K562 (cell line): ENCODE measurements around the gene PTPN5. TPM values are rescaled to one million over a fixed set of nuclear protein-coding genes. Genes with fewer than 3 reads are reported as not detected.
A peak's percentile ranks its signal among the peaks of the same experiment; 100 is the strongest.

Source experiments
- ATF7 ChIP-seq: fragments of 450-650 bp; IDR thresholded peaks from 2 replicates; pipeline ENCODE4 v1.7.1; 2014; ENCODE audit warnings: mild to moderate bottlenecking, moderate library complexity
- BCOR ChIP-seq: fragments of 450-650 bp; IDR thresholded peaks from 2 replicates; pipeline ENCODE4 v1.6.1; 2016
- ESRRA ChIP-seq: fragments of 450-650 bp; IDR thresholded peaks from 2 replicates; pipeline ENCODE4 v1.6.1; 2014; ENCODE audit warnings: low read depth, mild to moderate bottlenecking, moderate library complexity, borderline replicate concordance
- KLF10 ChIP-seq: fragments of 250-450 bp; sonication (Bioruptor Pico); IDR thresholded peaks from 2 replicates; pipeline ENCODE4 v1.6.1; 2021; ENCODE audit warnings: matching md5 sums
- MTA2 ChIP-seq: fragments of 450-650 bp; IDR thresholded peaks from 2 replicates; pipeline ENCODE4 v1.6.1; 2016; ENCODE audit warnings: low read depth
- NFIC ChIP-seq: fragments of 450-650 bp; IDR thresholded peaks from 2 replicates; pipeline ENCODE4 v1.6.1; 2017; ENCODE audit warnings: mild to moderate bottlenecking, inconsistent platforms
- TBL1XR1 ChIP-seq, 2 experiments: IDR thresholded peaks; 2 replicates each; pipeline ENCODE4 v1.6.1; 2012; ENCODE audit warnings: improper control_type of control experiment in 2 of 2, low read length in 2 of 2, mild to moderate bottlenecking in 1 of 2
- ZNF408 ChIP-seq: fragments of 250-450 bp; sonication (Bioruptor Pico); IDR thresholded peaks from 2 replicates; pipeline ENCODE4 v1.4.0; 2020; ENCODE audit warnings: low read depth, mild to moderate bottlenecking, moderate library complexity
- polyA plus RNA-seq, 8 experiments: library from polyadenylated mRNA; depleted of rRNA in 4 of 8; stranded (reverse) in 5 of 8; unstranded in 3 of 8; fragments of >200 nt; fragmentation: Nextera tagmentation in 2 of 8; fragmentation: Illumina TruSeq in 1 of 8; extraction: Ambion mirVana in 2 of 8; extraction: Trizol in 1 of 8; gene quantifications; 2 replicates each; pipeline versions ENCODE4 v1.2.1 to v1.2.3, GENCODE V29; 2011 to 2014; ENCODE audit warnings: inconsistent platforms in 1 of 8, missing spikeins in 1 of 8
- total RNA-seq, 7 experiments: library from RNA; depleted of rRNA in 6 of 7; stranded (reverse); fragments of >200 nt in 6 of 7; fragmentation: Illumina TruSeq in 2 of 7; extraction: Trizol in 2 of 7; gene quantifications; 2 replicates each; pipeline versions ENCODE4 v1.2.1 to v1.2.3, GENCODE V29; 2011 to 2021; ENCODE audit warnings: low replicate concordance in 1 of 7
- TF ChIP-seq, protein P1 (sequence below): fragments of 250-450 bp; sonication (Bioruptor Pico); IDR thresholded peaks from 2 replicates; pipeline ENCODE4 v1.4.0; 2020; ENCODE audit warnings: mild to moderate bottlenecking
- TF ChIP-seq, protein P2 (sequence below), 2 experiments: fragments of 450-650 bp in 1 of 2; sonication (generic) in 1 of 2; formaldehyde crosslinking in 1 of 2; IDR thresholded peaks in 1 of 2; conservative IDR thresholded peaks in 1 of 2; 2 replicates each; pipeline versions ENCODE4 v1.6.1 to v1.8.1; 2016 to 2023; ENCODE audit warnings: mild to moderate bottlenecking in 2 of 2, moderate library complexity in 2 of 2, inconsistent platforms in 1 of 2, missing genetic modification reagents in 1 of 2
- TF ChIP-seq, protein P3 (sequence below): fragments of 200-800 bp; sonication (Bioruptor generic); IDR thresholded peaks from 2 replicates; pipeline ENCODE4 v1.6.1; 2017; ENCODE audit warnings: missing genetic modification characterization, missing compliant biosample characterization
- TF ChIP-seq, protein P4 (sequence below), 2 experiments: fragments of 450-650 bp; conservative IDR thresholded peaks; 2 replicates each; pipeline ENCODE4 v1.6.1; 2017; ENCODE audit warnings: mild to moderate bottlenecking in 2 of 2, moderate library complexity in 2 of 2
- TF ChIP-seq, protein P5 (sequence below): sonication (generic); formaldehyde crosslinking; IDR thresholded peaks from 2 replicates; pipeline ENCODE4 v1.8.0; 2022; ENCODE audit warnings: missing genetic modification reagents, mild to moderate bottlenecking, moderate library complexity, borderline replicate concordance

Gene PTPN5
- total and polyA plus RNA-seq, 9 of the 15 experiments (the other 6 are each of a cell fraction or from before 2014, with no cell fraction given), result not detected

DNA sequence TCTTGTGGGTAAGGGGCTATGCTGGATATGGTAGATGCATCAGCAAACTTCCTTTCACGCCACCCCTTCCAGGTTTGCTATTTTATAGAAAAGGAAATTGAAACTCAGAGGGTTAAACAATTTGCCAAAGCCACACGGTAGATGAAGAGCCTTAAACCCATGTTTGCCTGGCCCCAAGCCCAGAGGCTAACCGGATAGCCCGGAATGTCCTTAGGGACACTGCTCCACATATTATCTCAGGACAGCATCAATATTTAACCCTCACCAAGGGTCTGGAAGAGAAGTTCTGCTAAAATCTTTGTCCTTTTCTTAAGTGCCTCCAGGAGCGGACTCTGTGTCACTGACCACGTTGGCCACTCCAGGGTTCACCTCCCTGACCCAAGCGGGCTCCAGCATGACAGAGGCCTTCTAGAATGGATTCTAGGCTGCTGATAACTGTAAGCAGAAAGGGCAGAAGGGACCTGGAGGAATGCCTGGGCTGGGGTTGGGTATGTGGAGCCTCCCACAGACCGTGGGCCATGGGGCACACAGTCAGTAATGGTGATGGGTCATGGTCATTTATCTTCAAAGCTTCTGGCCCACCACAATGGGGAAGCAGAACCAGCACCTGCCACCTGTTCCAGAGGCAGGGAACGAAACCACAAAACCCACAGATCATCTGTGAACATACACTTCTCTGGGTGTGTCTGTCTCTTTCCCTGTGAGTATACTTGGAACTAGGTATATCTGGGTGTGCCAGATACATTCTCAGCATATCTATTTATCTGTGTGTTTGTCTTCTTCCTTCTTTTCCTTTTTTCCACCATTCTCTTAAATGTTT, 98.4 kb downstream of the PTPN5 start (continued):
- TF ChIP-seq, protein P1, sequence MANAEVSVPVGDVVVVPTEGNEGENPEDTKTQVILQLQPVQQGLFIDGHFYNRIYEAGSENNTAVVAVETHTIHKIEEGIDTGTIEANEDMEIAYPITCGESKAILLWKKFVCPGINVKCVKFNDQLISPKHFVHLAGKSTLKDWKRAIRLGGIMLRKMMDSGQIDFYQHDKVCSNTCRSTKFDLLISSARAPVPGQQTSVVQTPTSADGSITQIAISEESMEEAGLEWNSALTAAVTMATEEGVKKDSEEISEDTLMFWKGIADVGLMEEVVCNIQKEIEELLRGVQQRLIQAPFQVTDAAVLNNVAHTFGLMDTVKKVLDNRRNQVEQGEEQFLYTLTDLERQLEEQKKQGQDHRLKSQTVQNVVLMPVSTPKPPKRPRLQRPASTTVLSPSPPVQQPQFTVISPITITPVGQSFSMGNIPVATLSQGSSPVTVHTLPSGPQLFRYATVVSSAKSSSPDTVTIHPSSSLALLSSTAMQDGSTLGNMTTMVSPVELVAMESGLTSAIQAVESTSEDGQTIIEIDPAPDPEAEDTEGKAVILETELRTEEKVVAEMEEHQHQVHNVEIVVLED (CRISPR knock-in tag), result no peak
- TF ChIP-seq ZNF408 (CRISPR knock-in tag) (no peak), ESRRA (peak; percentile 97; the same call in 1 of the 2 replicates), BCOR (peak; percentile 65; the same call in 1 of the 2 replicates), MTA2 (peak; percentile 86), KLF10 (CRISPR knock-in tag) (no peak), ATF7 (peak; percentile 37; the same call in 1 of the 2 replicates), NFIC (peak; percentile 34; the same call in 1 of the 2 replicates), TBL1XR1 (IDR thresholded peaks at IDR 0.05; ENCODE audit: low read length in 2 of 2) (peak in 1 of 2 experiments; percentile 60; a peak in 1 of 4 replicates)
- TF ChIP-seq, protein P2, sequence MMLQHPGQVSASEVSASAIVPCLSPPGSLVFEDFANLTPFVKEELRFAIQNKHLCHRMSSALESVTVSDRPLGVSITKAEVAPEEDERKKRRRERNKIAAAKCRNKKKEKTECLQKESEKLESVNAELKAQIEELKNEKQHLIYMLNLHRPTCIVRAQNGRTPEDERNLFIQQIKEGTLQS (IDR thresholded peaks at IDR 0.05), result peak; percentile 9; the same call in 1 of the 2 replicates
- TF ChIP-seq, protein P2 (CRISPR knock-in tag; conservative IDR thresholded peaks at IDR 0.05), result no peak
- TF ChIP-seq, protein P3, sequence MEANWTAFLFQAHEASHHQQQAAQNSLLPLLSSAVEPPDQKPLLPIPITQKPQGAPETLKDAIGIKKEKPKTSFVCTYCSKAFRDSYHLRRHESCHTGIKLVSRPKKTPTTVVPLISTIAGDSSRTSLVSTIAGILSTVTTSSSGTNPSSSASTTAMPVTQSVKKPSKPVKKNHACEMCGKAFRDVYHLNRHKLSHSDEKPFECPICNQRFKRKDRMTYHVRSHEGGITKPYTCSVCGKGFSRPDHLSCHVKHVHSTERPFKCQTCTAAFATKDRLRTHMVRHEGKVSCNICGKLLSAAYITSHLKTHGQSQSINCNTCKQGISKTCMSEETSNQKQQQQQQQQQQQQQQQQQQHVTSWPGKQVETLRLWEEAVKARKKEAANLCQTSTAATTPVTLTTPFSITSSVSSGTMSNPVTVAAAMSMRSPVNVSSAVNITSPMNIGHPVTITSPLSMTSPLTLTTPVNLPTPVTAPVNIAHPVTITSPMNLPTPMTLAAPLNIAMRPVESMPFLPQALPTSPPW (CRISPR knock-in tag), result peak; percentile 28; the same call in 1 of the 2 replicates
- TF ChIP-seq, protein P4, sequence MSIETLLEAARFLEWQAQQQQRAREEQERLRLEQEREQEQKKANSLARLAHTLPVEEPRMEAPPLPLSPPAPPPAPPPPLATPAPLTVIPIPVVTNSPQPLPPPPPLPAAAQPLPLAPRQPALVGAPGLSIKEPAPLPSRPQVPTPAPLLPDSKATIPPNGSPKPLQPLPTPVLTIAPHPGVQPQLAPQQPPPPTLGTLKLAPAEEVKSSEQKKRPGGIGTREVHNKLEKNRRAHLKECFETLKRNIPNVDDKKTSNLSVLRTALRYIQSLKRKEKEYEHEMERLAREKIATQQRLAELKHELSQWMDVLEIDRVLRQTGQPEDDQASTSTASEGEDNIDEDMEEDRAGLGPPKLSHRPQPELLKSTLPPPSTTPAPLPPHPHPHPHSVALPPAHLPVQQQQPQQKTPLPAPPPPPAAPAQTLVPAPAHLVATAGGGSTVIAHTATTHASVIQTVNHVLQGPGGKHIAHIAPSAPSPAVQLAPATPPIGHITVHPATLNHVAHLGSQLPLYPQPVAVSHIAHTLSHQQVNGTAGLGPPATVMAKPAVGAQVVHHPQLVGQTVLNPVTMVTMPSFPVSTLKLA (conservative IDR thresholded peaks at IDR 0.05), result 0 out of 4 replicates have a peak, but pooled peaks of 1 of the 2 experiments have one; percentile 23
- TF ChIP-seq, protein P5, sequence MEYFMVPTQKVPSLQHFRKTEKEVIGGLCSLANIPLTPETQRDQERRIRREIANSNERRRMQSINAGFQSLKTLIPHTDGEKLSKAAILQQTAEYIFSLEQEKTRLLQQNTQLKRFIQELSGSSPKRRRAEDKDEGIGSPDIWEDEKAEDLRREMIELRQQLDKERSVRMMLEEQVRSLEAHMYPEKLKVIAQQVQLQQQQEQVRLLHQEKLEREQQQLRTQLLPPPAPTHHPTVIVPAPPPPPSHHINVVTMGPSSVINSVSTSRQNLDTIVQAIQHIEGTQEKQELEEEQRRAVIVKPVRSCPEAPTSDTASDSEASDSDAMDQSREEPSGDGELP (CRISPR knock-in tag), result peak; percentile 87
